Mucosa of stomach (tissue), 1 donor: ENCODE results near the gene IFIT2.
"Not testable (repeated sequence)": the region's sequence is repeated elsewhere in the genome, so short reads cannot be mapped to it uniquely, and the experiment has no call there.

Source experiments
- H3K27me3 ChIP-seq: one replicate; pipeline ENCODE4 v1.7.0; 2013; ENCODE audit warnings: mild to moderate bottlenecking, low read length; ENCODE audit not compliant: control insufficient read depth, insufficient read depth
- H3K36me3 ChIP-seq: one replicate; pipeline ENCODE4 v1.7.0; 2013; ENCODE audit warnings: low read length; ENCODE audit not compliant: control insufficient read depth, insufficient read depth
- H3K4me1 ChIP-seq: one replicate; pipeline ENCODE4 v1.7.0; 2013; ENCODE audit warnings: mild to moderate bottlenecking, low read length; ENCODE audit not compliant: control insufficient read depth, insufficient read depth
- H3K4me3 ChIP-seq: one replicate; pipeline ENCODE4 v1.7.0; 2013; ENCODE audit warnings: low read length
- H3K9ac ChIP-seq: one replicate; pipeline ENCODE4 v1.7.0; 2013; ENCODE audit warnings: mild to moderate bottlenecking, low read length, moderate library complexity
- H3K9me3 ChIP-seq: one replicate; pipeline ENCODE4 v1.7.0; 2013; ENCODE audit warnings: mild to moderate bottlenecking, low read length, moderate library complexity; ENCODE audit not compliant: control insufficient read depth
- donor health status: Pancreatic carcinoma.

The IFIT2 gene

GRCh38 chr10:89312973-89313372, 11.1 kb downstream of the IFIT2 start:
- H3K27me3 ChIP-seq, result no peaks in the 10 kb centered on the region
- H3K36me3 ChIP-seq, result no peaks in the 10 kb centered on the region
- H3K4me3 ChIP-seq, result no peak overlapping the region
- no peak overlapping the region for H3K9ac ChIP-seq
- no peaks in the 10 kb centered on the region for H3K9me3 ChIP-seq
- H3K4me1 ChIP-seq, result no peaks in the 10 kb centered on the region

DNA sequence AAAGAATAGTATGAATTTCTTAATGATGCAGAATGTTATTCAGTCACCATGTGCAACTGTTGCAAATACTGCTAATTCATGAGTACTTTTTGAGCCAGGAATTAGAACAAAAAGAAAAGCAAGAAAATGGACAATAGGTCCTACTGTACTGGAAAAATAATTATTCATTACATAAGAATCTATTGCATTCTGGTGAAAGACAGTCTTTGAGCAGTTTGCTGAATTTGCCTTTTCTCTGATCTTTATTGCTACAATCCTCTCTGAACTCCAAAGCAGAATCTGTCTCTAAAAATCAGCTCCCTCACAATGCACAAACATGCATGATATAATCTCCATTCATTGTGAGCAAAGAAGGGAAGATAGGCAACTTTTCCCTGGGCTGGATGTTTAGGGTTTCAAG, 12.8 kb downstream of the IFIT2 start:
- Histone ChIP-seq H3K36me3 (no peaks in the 10 kb centered on the region), H3K4me1 (no peaks in the 10 kb centered on the region), H3K27me3 (no peaks in the 10 kb centered on the region), H3K9ac (no peak overlapping the region), H3K9me3 (no peaks in the 10 kb centered on the region), H3K4me3 (no peak overlapping the region)

- not testable (repeated sequence) for H3K4me1 ChIP-seq
Measured at GRCh38 chr10:89318047-89318446, 16.2 kb downstream of the IFIT2 start.

GRCh38 chr10:89325081-89325480, 23.2 kb downstream of the IFIT2 start:
- not testable (repeated sequence) for H3K4me3 ChIP-seq, H3K27me3 ChIP-seq, H3K4me1 ChIP-seq, H3K9me3 ChIP-seq, H3K36me3 ChIP-seq, H3K9ac ChIP-seq

More at GRCh38 chr10:89318047-89318446, 16.2 kb downstream of the IFIT2 start:
- not testable (repeated sequence) for H3K36me3 ChIP-seq, H3K4me3 ChIP-seq, H3K9me3 ChIP-seq, H3K9ac ChIP-seq, H3K27me3 ChIP-seq

GRCh38 chr10:89325856-89326255, 24.0 kb downstream of the IFIT2 start:
- H3K27me3 ChIP-seq, H3K9ac ChIP-seq, H3K4me3 ChIP-seq, H3K4me1 ChIP-seq, H3K9me3 ChIP-seq, H3K36me3 ChIP-seq: not testable (repeated sequence)

GRCh38 chr10:89327803-89328441, 26.1 kb downstream of the IFIT2 start, which contains the start of gene IFIT3:
IFIT3 (plus strand) TSS chr10:89327997; CDS start chr10:89328074, 77 bp downstream.
- peak within 1 kb of the TSS; percentile 72 for H3K9ac ChIP-seq
- H3K9me3 ChIP-seq, result no peaks in the 10 kb centered on the region
- no peaks in the 10 kb centered on the region for H3K27me3 ChIP-seq

DNA sequence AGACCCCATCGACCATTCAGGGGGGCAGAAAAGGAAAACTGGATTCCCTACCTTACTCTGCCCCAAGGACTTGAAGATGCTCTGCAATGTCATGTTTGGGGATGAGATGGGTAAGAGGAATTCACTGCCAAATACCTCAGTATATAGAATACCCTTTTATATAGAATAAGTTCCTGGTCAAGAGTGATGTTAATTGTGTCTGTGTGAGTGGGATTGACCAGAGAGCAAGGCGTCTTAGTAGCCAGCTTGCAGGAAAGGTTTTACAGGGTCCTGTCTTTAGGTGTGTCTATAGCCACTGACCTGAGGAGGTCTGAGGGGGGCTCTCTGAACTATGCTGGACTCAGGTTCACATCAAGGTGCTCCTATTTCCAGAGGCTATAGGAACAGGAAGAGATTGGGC, 27.3 kb downstream of the IFIT2 start:
- H3K4me3 ChIP-seq, result no peak overlapping the region
- no peaks in the 10 kb centered on the region for H3K36me3 ChIP-seq
- H3K9me3 ChIP-seq, result no peaks in the 10 kb centered on the region
- peaks cover 12% of the 10 kb centered on the region for H3K4me1 ChIP-seq
- no peak overlapping the region for H3K9ac ChIP-seq
- H3K27me3 ChIP-seq, result no peaks in the 10 kb centered on the region

More at GRCh38 chr10:89327803-89328441, 26.1 kb downstream of the IFIT2 start, which contains the start of gene IFIT3:
- Histone ChIP-seq H3K4me1 (no peaks in the 10 kb centered on the region), H3K36me3 (no peaks in the 10 kb centered on the region), H3K4me3 (peak within 1 kb of the TSS; percentile 44)

DNA sequence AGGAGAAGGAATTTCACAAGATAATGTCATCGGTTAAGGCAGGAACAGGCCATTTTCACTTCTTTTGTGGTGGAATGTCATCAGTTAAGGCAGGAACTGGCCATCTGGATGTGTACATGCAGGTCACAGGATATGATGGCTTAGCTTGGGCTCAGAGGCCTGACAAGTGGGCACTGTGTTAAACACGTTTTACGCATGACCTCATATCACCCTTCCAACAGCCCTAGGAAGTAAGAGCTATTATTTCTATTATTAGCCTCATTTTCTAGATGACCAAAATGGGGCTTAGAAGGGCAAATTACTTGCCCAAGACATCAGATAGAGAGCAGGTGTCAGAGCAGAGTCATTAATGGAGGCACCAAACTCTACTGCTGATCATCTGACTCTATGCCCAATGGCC, 28.2 kb downstream of the IFIT2 start:
- H3K4me1 ChIP-seq, result peaks cover 13% of the 10 kb centered on the region
- H3K9ac ChIP-seq, H3K27me3 ChIP-seq, H3K9me3 ChIP-seq, H3K4me3 ChIP-seq, H3K36me3 ChIP-seq: not testable (repeated sequence)

- Histone ChIP-seq H3K27me3 (no peaks in the 10 kb centered on the region), H3K4me1 (peaks cover 13% of the 10 kb centered on the region), H3K4me3 (no peak overlapping the region), H3K36me3 (no peaks in the 10 kb centered on the region), H3K9me3 (no peaks in the 10 kb centered on the region), H3K9ac (no peak overlapping the region)
Measured at GRCh38 chr10:89330537-89331212, 28.8 kb downstream of the IFIT2 start.

DNA sequence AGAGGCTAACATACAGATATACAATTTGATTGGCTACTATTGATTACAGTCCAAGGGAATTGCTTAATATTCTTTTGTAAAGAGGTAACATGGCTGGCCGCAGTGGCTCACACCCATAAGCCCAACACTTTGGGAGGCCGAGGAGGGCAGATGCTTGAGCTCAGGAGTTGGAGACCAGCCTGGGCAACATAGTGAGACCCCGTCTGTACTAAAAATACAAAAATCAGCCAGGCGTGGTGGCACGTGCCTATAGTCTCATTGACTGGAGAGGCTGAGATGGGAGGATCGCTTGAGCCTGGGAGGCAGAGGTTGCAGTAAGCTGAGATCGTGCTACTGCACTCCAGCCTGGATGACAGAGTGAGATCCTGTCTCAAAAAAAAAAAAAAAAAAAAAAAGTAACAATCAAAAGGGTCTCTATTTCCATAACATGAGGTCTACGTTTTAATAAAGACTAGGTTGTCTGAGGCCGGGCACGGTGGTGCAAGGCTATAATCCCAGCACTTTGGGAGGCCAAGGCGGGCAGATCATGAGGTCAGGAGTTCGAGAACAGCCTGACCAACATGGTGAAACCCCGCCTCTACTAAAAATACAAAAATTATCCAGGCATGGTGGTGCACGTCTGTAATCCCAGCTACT, 29.8 kb downstream of the IFIT2 start:
- not testable (repeated sequence) for H3K27me3 ChIP-seq
- peak overlapping the region; percentile 29 for H3K4me3 ChIP-seq

GRCh38 chr10:89332123-89332633, 30.3 kb downstream of the IFIT2 start:
- Histone ChIP-seq H3K9ac (peak overlapping the region; percentile 19), H3K27me3 (no peaks in the 10 kb centered on the region), H3K36me3 (no peaks in the 10 kb centered on the region), H3K4me3 (peak overlapping the region; percentile 29), H3K9me3 (no peaks in the 10 kb centered on the region), H3K4me1 (peaks cover 13% of the 10 kb centered on the region)

More for the DNA sequence above, 29.8 kb downstream of the IFIT2 start:
- not testable (repeated sequence) for H3K9me3 ChIP-seq, H3K9ac ChIP-seq, H3K36me3 ChIP-seq
- peaks cover 13% of the 10 kb centered on the region for H3K4me1 ChIP-seq

- no peaks in the 10 kb centered on the region for H3K9me3 ChIP-seq
- H3K4me3 ChIP-seq, result no peak overlapping the region
- H3K9ac ChIP-seq, result no peak overlapping the region
- peaks cover 13% of the 10 kb centered on the region for H3K4me1 ChIP-seq
- H3K27me3 ChIP-seq, result no peaks in the 10 kb centered on the region
- H3K36me3 ChIP-seq, result no peaks in the 10 kb centered on the region
Measured at GRCh38 chr10:89335226-89335625, 33.4 kb downstream of the IFIT2 start.
